NOMO-1 treated with DMSO at 0.1 percent for 48 hours (cell line): ENCODE data around the gene SDCCAG8.

ENCODE experiments used
- DNase-seq: peaks from one replicate; lab custom pipeline; 2025; ENCODE audit not compliant: unreplicated experiment; lab: John Stamatoyannopoulos, UW

SDCCAG8 gene

DNA sequence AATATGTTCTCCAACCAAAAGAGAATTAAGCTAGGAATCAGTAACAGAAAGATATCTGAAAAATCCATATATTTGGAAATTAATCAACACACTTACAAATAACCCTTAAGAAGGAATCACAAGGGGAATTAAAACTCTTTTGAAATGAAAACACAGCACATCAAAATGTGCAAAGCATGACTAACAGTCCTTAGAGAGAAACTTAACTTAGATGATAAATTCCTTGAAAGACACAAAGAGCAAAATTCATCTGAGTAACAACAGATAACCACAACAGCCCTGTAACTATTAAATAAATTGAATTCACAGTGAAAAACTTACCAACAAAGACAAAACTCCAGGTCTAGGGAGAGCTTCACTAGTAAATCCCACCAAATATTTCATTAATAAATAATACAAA, 283.8 kb downstream of the SDCCAG8 start:
- no peak for DNase-seq

DNA sequence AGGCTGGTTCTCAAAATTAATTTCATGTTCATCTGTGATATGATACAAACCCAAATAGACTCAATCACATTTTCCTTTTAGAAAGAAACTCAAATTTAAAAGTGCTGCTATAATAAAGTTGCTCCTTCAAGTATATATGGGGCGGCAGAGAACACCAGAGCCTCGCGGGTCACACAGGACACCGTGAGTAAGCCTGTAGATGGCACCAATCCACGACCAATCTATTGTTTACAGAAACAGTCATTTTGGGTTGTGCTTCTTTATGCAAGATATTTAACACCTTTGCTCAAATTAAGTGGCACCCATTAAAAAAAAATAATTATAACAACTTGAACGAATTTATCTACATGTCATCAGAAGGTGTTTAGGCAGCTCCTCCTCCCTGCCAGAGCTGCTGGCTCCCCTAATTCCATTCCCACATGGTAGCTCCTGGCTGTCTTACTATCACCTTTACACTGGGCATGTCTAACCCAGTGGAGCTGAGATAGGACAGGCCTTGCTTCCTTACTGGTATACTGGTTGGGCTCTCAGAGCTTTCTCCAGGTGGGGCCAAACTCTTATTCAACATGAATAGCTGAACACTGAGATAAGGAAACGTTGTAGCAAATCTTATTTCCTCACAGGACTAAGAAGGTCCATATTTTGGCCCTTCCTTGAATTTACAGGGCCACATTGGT, 287.0 kb downstream of the SDCCAG8 start:
- no peak for DNase-seq

DNA sequence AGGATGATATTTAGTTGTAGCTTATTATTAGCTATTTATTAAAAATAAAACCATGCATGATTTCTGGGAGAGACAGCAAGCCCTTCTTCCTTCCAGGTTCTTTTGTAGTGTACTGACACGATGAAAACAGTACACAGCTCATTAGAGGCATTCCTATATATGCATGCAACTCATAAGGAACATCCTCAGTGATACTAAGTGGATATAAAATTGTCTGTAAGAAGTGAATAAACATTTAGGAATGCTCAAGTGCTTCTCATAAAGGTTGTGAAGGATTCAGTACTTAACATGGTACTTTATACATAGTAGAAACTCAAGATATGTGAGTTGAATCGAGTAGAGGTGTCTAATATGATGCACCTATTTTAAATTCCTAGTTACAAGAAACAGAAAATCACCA, 287.7 kb downstream of the SDCCAG8 start:
- DNase-seq, result no peak

DNA sequence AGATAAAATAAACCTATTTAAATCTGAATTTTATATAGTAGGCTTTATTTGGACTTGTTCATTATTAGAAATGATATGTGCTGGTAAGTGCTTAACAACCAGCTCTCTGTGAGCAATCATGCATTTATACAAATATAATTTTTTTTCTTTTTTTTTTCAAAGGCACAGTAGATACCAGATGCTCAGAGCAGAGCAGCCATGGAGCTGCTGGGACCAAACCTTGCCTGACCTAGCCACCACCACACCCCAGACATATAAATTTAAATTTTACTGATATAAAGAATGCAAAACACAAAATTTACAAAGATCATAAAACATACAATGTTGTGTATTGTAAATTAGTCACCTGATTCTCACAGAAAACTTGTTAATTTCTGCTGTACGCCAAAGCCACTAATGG, 290.6 kb downstream of the SDCCAG8 start:
- DNase-seq, result no peak

GRCh38 chr1:243547891-243548290, 292.1 kb downstream of the SDCCAG8 start:
- no peak for DNase-seq

DNA sequence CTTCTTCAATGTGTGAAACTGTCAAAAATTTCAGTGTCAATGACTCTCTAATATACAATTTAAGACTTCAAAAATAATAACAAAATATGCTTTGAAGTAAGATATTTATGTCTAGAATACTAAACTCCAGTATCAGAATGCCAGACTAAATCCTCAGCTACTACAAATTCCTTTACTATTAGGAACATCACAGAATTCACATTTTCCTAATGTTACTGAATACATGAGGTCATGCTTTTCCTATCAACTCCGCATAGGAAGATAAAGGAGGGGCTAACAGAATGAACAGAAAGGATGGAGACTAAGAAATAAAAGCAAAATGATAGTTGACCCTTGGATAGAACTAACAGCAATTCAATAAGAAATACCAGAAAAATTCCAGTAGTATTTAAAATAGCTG, 292.7 kb downstream of the SDCCAG8 start:
- no peak for DNase-seq

DNA sequence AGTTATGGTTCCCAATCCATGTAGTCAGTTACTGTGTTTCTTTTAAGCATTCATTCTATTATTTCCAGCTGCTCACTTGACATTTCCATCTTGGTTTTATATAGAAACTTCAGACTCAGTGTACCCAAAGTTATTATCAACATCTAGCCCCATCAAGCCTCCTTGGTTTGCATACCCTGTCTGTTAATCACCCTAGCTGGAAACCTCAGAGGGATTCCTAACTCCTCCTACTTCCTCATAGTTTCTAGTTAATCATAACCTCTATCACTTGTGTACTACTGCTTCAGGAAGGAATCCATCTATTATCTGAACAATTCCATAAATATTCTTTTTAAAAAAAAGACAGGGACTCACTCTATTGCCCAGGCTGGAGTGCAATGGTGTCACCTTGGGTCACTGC, 293.3 kb downstream of the SDCCAG8 start:
- no peak for DNase-seq
